ENCODE data around the gene CDH4. TPM values are rescaled to one million over a fixed set of nuclear protein-coding genes. Genes with fewer than 3 reads are reported as not detected.

Gene CDH4
- total RNA-seq, 6 experiments from 2014 or later = 5.8 to 12.8 (median 10.9) TPM

GRCh38 chr20:61579908-61580307 is 327.8 kb downstream of the CDH4 start:
- DNase-seq = no peak
- Mint-ChIP-seq H3K27ac (no peak overlapping the region), H3K9me3 (no peaks in the 10 kb centered on the region), H3K27me3 (ENCODE audit: insufficient read depth) (peaks cover 16% of the 10 kb centered on the region), H3K4me1 (ENCODE audit: low read depth) (peaks cover 7% of the 10 kb centered on the region; the same call in 1 of the 2 replicates), H3K36me3 (ENCODE audit: low read depth) (no peaks in the 10 kb centered on the region; the same call in 1 of the 2 replicates), H3K4me3 (no peak overlapping the region)
- no peak for TF ChIP-seq CTCF (IDR thresholded peaks at IDR 0.05)

GRCh38 chr20:61580958-61581824 is 329.1 kb downstream of the CDH4 start:
- no peaks in the 10 kb centered on the region for H3K9me3 Mint-ChIP-seq
- H3K36me3 Mint-ChIP-seq (ENCODE audit: low read depth) = no peaks in the 10 kb centered on the region
- no peak for TF ChIP-seq CTCF (IDR thresholded peaks at IDR 0.05)
- H3K4me3 Mint-ChIP-seq = no peak overlapping the region
- no peak overlapping the region for H3K27ac Mint-ChIP-seq
- peaks cover 15% of the 10 kb centered on the region for H3K27me3 Mint-ChIP-seq (ENCODE audit: insufficient read depth)
- no peak for DNase-seq
- H3K4me1 Mint-ChIP-seq (ENCODE audit: low read depth) = no peaks in the 10 kb centered on the region

GRCh38 chr20:61581825-61582188 is 329.7 kb downstream of the CDH4 start:
- Mint-ChIP-seq H3K4me1 (ENCODE audit: low read depth) (no peaks in the 10 kb centered on the region), H3K27ac (no peak overlapping the region), H3K4me3 (no peak overlapping the region), H3K9me3 (no peaks in the 10 kb centered on the region), H3K36me3 (ENCODE audit: low read depth) (no peaks in the 10 kb centered on the region), H3K27me3 (ENCODE audit: insufficient read depth) (peaks cover 15% of the 10 kb centered on the region)
- no peak for TF ChIP-seq CTCF (IDR thresholded peaks at IDR 0.05)
- DNase-seq = no peak

- no peak overlapping the region for H3K4me3 Mint-ChIP-seq
- no peaks in the 10 kb centered on the region for H3K36me3 Mint-ChIP-seq (ENCODE audit: low read depth)
- no peak for DNase-seq
- H3K27me3 Mint-ChIP-seq (ENCODE audit: insufficient read depth) = peaks cover 15% of the 10 kb centered on the region
- no peaks in the 10 kb centered on the region for H3K4me1 Mint-ChIP-seq (ENCODE audit: low read depth)
- no peak for TF ChIP-seq CTCF (IDR thresholded peaks at IDR 0.05)
- no peaks in the 10 kb centered on the region for H3K9me3 Mint-ChIP-seq
- H3K27ac Mint-ChIP-seq = no peak overlapping the region
These were observed 330.3 kb downstream of the CDH4 start for GRCh38 chr20:61582196-61582923.

GRCh38 chr20:61583356-61583755 is 331.3 kb downstream of the CDH4 start:
- H3K27ac Mint-ChIP-seq = no peak overlapping the region
- no peaks in the 10 kb centered on the region for H3K36me3 Mint-ChIP-seq (ENCODE audit: low read depth)
- peaks cover 15% of the 10 kb centered on the region for H3K27me3 Mint-ChIP-seq (ENCODE audit: insufficient read depth)
- peaks cover 9% of the 10 kb centered on the region for H3K4me1 Mint-ChIP-seq (ENCODE audit: low read depth)
- no peak for TF ChIP-seq CTCF (IDR thresholded peaks at IDR 0.05)
- DNase-seq = no peak
- no peaks in the 10 kb centered on the region for H3K9me3 Mint-ChIP-seq
- no peak overlapping the region for H3K4me3 Mint-ChIP-seq
